H1 (cell line): Measurements from ENCODE around the gene SGK1. TPM values are rescaled to one million over a fixed set of nuclear protein-coding genes. Genes with fewer than 3 reads are reported as not detected.

Experiments used
- CTCF ChIA-PET: fragments of 300-600 bp; sonication (Branson Sonifier 250); formaldehyde crosslinking; loops from one replicate; lab custom pipeline; 2021; ENCODE audit not compliant: partially characterized antibody; lab: Charles Lee
- POLR2A ChIA-PET: fragments of 300-600 bp; sonication (Branson Sonifier 250); formaldehyde crosslinking; loops from one replicate; lab custom pipeline; 2021; ENCODE audit warnings: inconsistent platforms; ENCODE audit not compliant: partially characterized antibody; lab: Charles Lee
- DNase-seq, 2 experiments: peaks; one replicate each; pipeline versions ENCODE4 v3.0.0 to v3.0.0-alpha.2; 2010 to 2022; ENCODE audit warnings: low spot score in 2 of 2, low read depth in 1 of 2, mixed read lengths in 1 of 2
- FAIRE-seq: peaks from 2 replicates; lab custom pipeline; 2011; peaks lifted over from hg19 to GRCh38; lab: Jason Lieb, UNC
- H2AFZ ChIP-seq: 2 replicates; pipeline ENCODE4 v1.8.1; 2012; ENCODE audit warnings: low read length, inconsistent platforms
- H2AK5ac ChIP-seq: 2 replicates; pipeline ENCODE4 v1.6.1; 2013; ENCODE audit warnings: low read depth, low read length
- H2BK120ac ChIP-seq: replicated peaks from 2 replicates; pipeline ENCODE3; 2013; ENCODE audit warnings: low read depth, low read length, inconsistent platforms
- H2BK12ac ChIP-seq: 2 replicates; pipeline ENCODE4 v1.6.1; 2013; ENCODE audit warnings: low read depth, low read length
- H2BK15ac ChIP-seq: 2 replicates; pipeline ENCODE4 v1.6.1; 2013; ENCODE audit warnings: low read length
- H2BK20ac ChIP-seq: 2 replicates; pipeline ENCODE4 v1.6.1; 2013; ENCODE audit warnings: low read length
- H2BK5ac ChIP-seq: 2 replicates; pipeline ENCODE4 v1.6.1; 2013; ENCODE audit warnings: low read depth, low read length
- H3K14ac ChIP-seq: 2 replicates; pipeline ENCODE4 v1.6.1; 2013; ENCODE audit warnings: inconsistent platforms; ENCODE audit not compliant: insufficient read length
- H3K18ac ChIP-seq: 2 replicates; pipeline ENCODE4 v1.6.1; 2013; ENCODE audit warnings: low read length; ENCODE audit errors: extremely low read depth
- H3K23ac ChIP-seq: 2 replicates; pipeline ENCODE4 v1.6.1; 2013; ENCODE audit warnings: inconsistent platforms; ENCODE audit not compliant: insufficient read length
- H3K23me2 ChIP-seq: 2 replicates; pipeline ENCODE4 v1.6.1; 2013; ENCODE audit warnings: low read depth, low read length
- H3K27ac ChIP-seq: 2 replicates; pipeline ENCODE4 v1.6.1; 2011; ENCODE audit warnings: low read depth, low read length, inconsistent platforms
- H3K27me3 ChIP-seq, 4 experiments: replicated peaks in 1 of 4; 1 replicate in 1 of 4; 2 replicates in 3 of 4; pipeline versions ENCODE4 v1.6.1 to v1.8.1; 2011 to 2013; ENCODE audit warnings: low read length in 3 of 4, mild to moderate bottlenecking in 3 of 4, inconsistent platforms in 2 of 4, mixed read lengths in 2 of 4, moderate library complexity in 1 of 4; ENCODE audit not compliant: control insufficient read depth in 3 of 4, insufficient read depth in 3 of 4; ENCODE audit errors: extremely low read depth in 1 of 4
- H3K36me3 ChIP-seq, 4 experiments: 2 replicates each; pipeline versions ENCODE4 v1.6.1 to v1.8.1; 2011 to 2013; ENCODE audit warnings: mild to moderate bottlenecking in 4 of 4, low read length in 3 of 4, moderate library complexity in 2 of 4, control low read depth in 1 of 4, inconsistent platforms in 1 of 4; ENCODE audit not compliant: insufficient read depth in 4 of 4, control insufficient read depth in 2 of 4
- H3K4ac ChIP-seq: replicated peaks from 2 replicates; pipeline ENCODE3; 2013; ENCODE audit warnings: low read length, low read depth, mixed read lengths, inconsistent platforms; ENCODE audit not compliant: insufficient read length
- H3K4me1 ChIP-seq, 4 experiments: replicated peaks in 1 of 4; 1 replicate in 1 of 4; 2 replicates in 3 of 4; pipeline versions ENCODE4 v1.6.1 to v1.8.1; 2011 to 2013; ENCODE audit warnings: low read length in 3 of 4, inconsistent platforms in 2 of 4, mixed read lengths in 1 of 4; ENCODE audit not compliant: insufficient read depth in 4 of 4, control insufficient read depth in 3 of 4
- H3K4me2 ChIP-seq, 2 experiments: 2 replicates each; pipeline versions ENCODE4 v1.6.1 to v1.8.1; 2011 to 2013; ENCODE audit warnings: low read depth in 2 of 2, low read length in 2 of 2, control low read depth in 1 of 2, inconsistent platforms in 1 of 2, mild to moderate bottlenecking in 1 of 2; ENCODE audit not compliant: insufficient read depth in 1 of 2
- H3K4me3 ChIP-seq, 4 experiments: fragments of 200-600, 300-600 bp in 1 of 4; sonication (generic), shearing (Covaris generic), sonication (Bioruptor Twin) in 1 of 4; 2 replicates each; pipeline versions ENCODE4 v1.5.1 to v1.8.1; 2011 to 2016; ENCODE audit warnings: low read length in 4 of 4, low read depth in 3 of 4, control low read depth in 2 of 4, inconsistent platforms in 2 of 4, mild to moderate bottlenecking in 2 of 4, mixed read lengths in 1 of 4, moderate library complexity in 1 of 4; ENCODE audit not compliant: insufficient read depth in 2 of 4; ENCODE audit errors: extremely low read depth in 1 of 4
- H3K56ac ChIP-seq: replicated peaks from 2 replicates; pipeline ENCODE3; 2013; ENCODE audit warnings: low read depth, mild to moderate bottlenecking, mixed read lengths, low read length, inconsistent platforms; ENCODE audit not compliant: insufficient read length
- H3K79me1 ChIP-seq: 2 replicates; pipeline ENCODE4 v1.6.1; 2013; ENCODE audit warnings: low read depth, low read length, control low read depth
- H3K79me2 ChIP-seq, 2 experiments: 2 replicates each; pipeline versions ENCODE4 v1.6.1 to v1.8.1; 2012 to 2013; ENCODE audit warnings: low read length in 2 of 2, mild to moderate bottlenecking in 2 of 2, inconsistent platforms in 1 of 2; ENCODE audit not compliant: insufficient read depth in 2 of 2, control insufficient read depth in 1 of 2
- H3K9ac ChIP-seq, 4 experiments: replicated peaks in 1 of 4; 1 replicate in 1 of 4; 2 replicates in 3 of 4; pipeline versions ENCODE4 v1.6.1 to v1.8.1; 2011 to 2013; ENCODE audit warnings: low read depth in 3 of 4, low read length in 3 of 4, control low read depth in 2 of 4, mild to moderate bottlenecking in 2 of 4, moderate library complexity in 2 of 4, inconsistent platforms in 1 of 4; ENCODE audit errors: extremely low read depth in 1 of 4
- H3K9me3 ChIP-seq, 2 experiments: 2 replicates each; pipeline versions ENCODE4 v1.6.1 to v1.8.1; 2012 to 2013; ENCODE audit warnings: mild to moderate bottlenecking in 2 of 2, moderate library complexity in 2 of 2, control low read depth in 1 of 2, inconsistent platforms in 1 of 2, low read depth in 1 of 2, low read length in 1 of 2, mixed read lengths in 1 of 2; ENCODE audit not compliant: insufficient read depth in 2 of 2
- H4K20me1 ChIP-seq, 2 experiments: replicated peaks in 1 of 2; 2 replicates each; pipeline versions ENCODE3 to v1.8.1; 2011 to 2013; ENCODE audit warnings: inconsistent platforms in 2 of 2, low read length in 2 of 2, mild to moderate bottlenecking in 1 of 2; ENCODE audit not compliant: insufficient read depth in 2 of 2, control insufficient read depth in 1 of 2
- H4K5ac ChIP-seq: 2 replicates; pipeline ENCODE4 v1.6.1; 2013; ENCODE audit warnings: low read length, low read depth, mixed read lengths, inconsistent platforms; ENCODE audit not compliant: insufficient read length
- H4K8ac ChIP-seq: 2 replicates; pipeline ENCODE4 v1.8.0; 2013; ENCODE audit warnings: mild to moderate bottlenecking, moderate library complexity, low read length, inconsistent platforms; ENCODE audit not compliant: insufficient read depth; ENCODE audit errors: extremely low read depth
- H4K91ac ChIP-seq: replicated peaks from 2 replicates; pipeline ENCODE3; 2013; ENCODE audit warnings: low read length, mixed read lengths, inconsistent platforms; ENCODE audit not compliant: insufficient read length
- BACH1 ChIP-seq: IDR thresholded peaks from 2 replicates; pipeline ENCODE4 v1.6.1; 2012; ENCODE audit warnings: low read length, improper control_type of control experiment
- EP300 ChIP-seq, 2 experiments: IDR thresholded peaks; 1 replicate in 1 of 2; 2 replicates in 1 of 2; pipeline ENCODE4 v1.6.1; 2011 to 2012; ENCODE audit warnings: low read depth in 2 of 2, low read length in 2 of 2, mild to moderate bottlenecking in 2 of 2, borderline replicate concordance in 1 of 2, inconsistent platforms in 1 of 2, moderate library complexity in 1 of 2
- FOSL1 ChIP-seq: IDR thresholded peaks from 2 replicates; pipeline ENCODE4 v1.6.1; 2011; ENCODE audit warnings: mild to moderate bottlenecking, low read depth, low read length, moderate library complexity; ENCODE audit not compliant: insufficient read depth
- GABPA ChIP-seq: IDR thresholded peaks from 2 replicates; pipeline ENCODE4 v1.6.1; 2011; ENCODE audit warnings: mild to moderate bottlenecking, low read length, moderate library complexity, borderline replicate concordance; ENCODE audit not compliant: insufficient read depth
- HDAC2 ChIP-seq, 2 experiments: fragments of 300-600 bp in 1 of 2; sonication (generic) in 1 of 2; IDR thresholded peaks; 2 replicates each; pipeline ENCODE4 v1.6.1; 2011 to 2012; ENCODE audit warnings: low read depth in 2 of 2, low read length in 2 of 2, mild to moderate bottlenecking in 2 of 2, moderate library complexity in 2 of 2, borderline replicate concordance in 1 of 2, inconsistent platforms in 1 of 2
- JUND ChIP-seq: IDR thresholded peaks from 2 replicates; pipeline ENCODE4 v1.6.1; 2011; ENCODE audit warnings: mild to moderate bottlenecking, improper control_type of control experiment, low read length
- RXRA ChIP-seq: IDR thresholded peaks from 2 replicates; pipeline ENCODE4 v1.6.1; 2011; ENCODE audit warnings: low read depth, mild to moderate bottlenecking, low read length, moderate library complexity; ENCODE audit not compliant: insufficient read depth
- SUZ12 ChIP-seq: fragments of 200-600 bp; sonication (generic); IDR thresholded peaks from 2 replicates; pipeline ENCODE4 v1.6.1; 2012; ENCODE audit warnings: mild to moderate bottlenecking, inconsistent platforms, low read length, moderate library complexity, mixed read lengths
- TEAD4 ChIP-seq: IDR thresholded peaks from 2 replicates; pipeline ENCODE4 v1.6.1; 2012; ENCODE audit warnings: low read depth, low read length, inconsistent platforms, mixed read lengths
- WGBS, 2 experiments: shearing (Covaris generic) in 1 of 2; methylation state at CpG; one replicate each; pipeline versions ENCODE4 v1.1.6 to v1.1.7; 2013 to 2015; ENCODE audit warnings: low lambda C conversion rate in 2 of 2, mixed read lengths in 2 of 2, inconsistent platforms in 1 of 2, low coverage in 1 of 2, missing lambda C conversion rate in 1 of 2; ENCODE audit not compliant: insufficient replicate concordance in 2 of 2, insufficient coverage in 1 of 2, insufficient read length in 1 of 2; ENCODE audit errors: extremely low coverage in 1 of 2, missing lambda C conversion rate in 1 of 2; 5-methylcytosine and 5-hydroxymethylcytosine counted together
- polyA plus RNA-seq, 7 experiments: library from polyadenylated mRNA; depleted of rRNA in 3 of 7; stranded (reverse) in 5 of 7; unstranded in 2 of 7; fragments of >200 nt in 5 of 7; fragments of 200-250 nt in 2 of 7; gene quantifications; 1 replicate in 5 of 7; 2 replicates in 1 of 7; 4 replicates in 1 of 7; pipeline versions ENCODE4 v1.2.1 to v1.2.3, GENCODE V29; 2011 to 2013; ENCODE audit warnings: missing spikeins in 2 of 7, mixed read lengths in 2 of 7
- total RNA-seq: library from RNA; stranded (reverse); fragmentation: NEBNext Ultra II Directional; extraction: Animal tissue kit (Norgen Biotek cat#: 25700); gene quantifications from 2 replicates; pipeline ENCODE4 v1.2.1, GENCODE V29; 2021

The SGK1 gene
- total and polyA plus RNA-seq, 2 of the 8 experiments (the other 6 are each of a cell fraction or from before 2014, with no cell fraction given), result 14.5 to 18.4 TPM

GRCh38 chr6:134199848-134200606, 117.9 kb downstream of the SGK1 start:
- WGBS, 2 experiments, result 89% methylated on average over 5 of the region's 5 CpGs; no CpG with 5 or more reads in 1 of the 2 experiments
- ChIA-PET POLR2A (no interaction called here), CTCF (no interaction called here)
- H3K27ac ChIP-seq, result no peak overlapping the region
- no peak overlapping the region for H4K8ac ChIP-seq
- no peak overlapping the region for H2BK20ac ChIP-seq
- H3K36me3 ChIP-seq, result no peaks in the 10 kb centered on the region
- H2BK15ac ChIP-seq, result no peak overlapping the region
- no peaks in the 10 kb centered on the region for H3K79me2 ChIP-seq
- H2BK5ac ChIP-seq, result no peak overlapping the region
- H4K91ac ChIP-seq, result no peak overlapping the region
- H3K4me2 ChIP-seq, result no peak overlapping the region
- no peak overlapping the region for H3K56ac ChIP-seq
- FAIRE-seq, result no peak
- H3K4ac ChIP-seq, result no peak overlapping the region
- H3K79me1 ChIP-seq, result no peaks in the 10 kb centered on the region
- H3K18ac ChIP-seq, result no peak overlapping the region
- H2AFZ ChIP-seq, result no peak overlapping the region
- no peaks in the 10 kb centered on the region for H4K20me1 ChIP-seq
- no peaks in the 10 kb centered on the region for H3K4me1 ChIP-seq
- no peak overlapping the region for H3K23ac ChIP-seq
- H2BK12ac ChIP-seq, result no peak overlapping the region
- no peak overlapping the region for H3K14ac ChIP-seq
- H4K5ac ChIP-seq, result no peak overlapping the region
- H3K9ac ChIP-seq, result no peak overlapping the region
- H3K27me3 ChIP-seq, result no peaks in the 10 kb centered on the region
- DNase-seq, result no peak
- no peak overlapping the region for H2BK120ac ChIP-seq
- no peak overlapping the region for H2AK5ac ChIP-seq
- H3K23me2 ChIP-seq, result no peaks in the 10 kb centered on the region
- H3K4me3 ChIP-seq, result no peak overlapping the region
- H3K9me3 ChIP-seq, result no peaks in the 10 kb centered on the region
- TF ChIP-seq EP300 (IDR thresholded peaks at IDR 0.05; ENCODE audit: borderline replicate concordance in 1 of 2, low read depth in 2 of 2, low read length in 2 of 2), result no peak
- TF ChIP-seq GABPA, result no peak
- no peak for TF ChIP-seq RXRA
- no peak for TF ChIP-seq JUND
- TF ChIP-seq FOSL1, result no peak
- TF ChIP-seq TEAD4, result no peak
- no peak for TF ChIP-seq HDAC2 (IDR thresholded peaks at IDR 0.05; ENCODE audit: borderline replicate concordance in 1 of 2, low read depth in 2 of 2, low read length in 2 of 2)
- TF ChIP-seq SUZ12, result no peak
- no peak for TF ChIP-seq BACH1
